Stimulated activated CD4-positive, alpha-beta T cell treated with anti-CD3 and anti-CD28 coated beads, Interleukin-1b, Interleukin-23, amount 100 ng/mL, for 4 hours (primary cell): ENCODE results near the gene XPO5.
"Not testable (repeated sequence)": the region's sequence is repeated elsewhere in the genome, so short reads cannot be mapped to it uniquely, and the experiment has no call there.

Experiments
- DNase-seq, 2 donors: peaks; one replicate each; pipeline ENCODE4 v3.0.0-alpha.2; 2020; ENCODE audit warnings: low read depth in 2 of 2

Gene XPO5

GRCh38 chr6:43575772-43576551 lies at the start of gene XPO5, which contains the start of gene POLH:
TSS of gene XPO5 (minus strand) at chr6:43576038. CDS start at chr6:43575864, 174 bp downstream.
TSS of gene POLH (plus strand) at chr6:43576185. CDS start at chr6:43582320, 6,135 bp downstream.
- peak; percentile 84 to 90 for DNase-seq

DNA sequence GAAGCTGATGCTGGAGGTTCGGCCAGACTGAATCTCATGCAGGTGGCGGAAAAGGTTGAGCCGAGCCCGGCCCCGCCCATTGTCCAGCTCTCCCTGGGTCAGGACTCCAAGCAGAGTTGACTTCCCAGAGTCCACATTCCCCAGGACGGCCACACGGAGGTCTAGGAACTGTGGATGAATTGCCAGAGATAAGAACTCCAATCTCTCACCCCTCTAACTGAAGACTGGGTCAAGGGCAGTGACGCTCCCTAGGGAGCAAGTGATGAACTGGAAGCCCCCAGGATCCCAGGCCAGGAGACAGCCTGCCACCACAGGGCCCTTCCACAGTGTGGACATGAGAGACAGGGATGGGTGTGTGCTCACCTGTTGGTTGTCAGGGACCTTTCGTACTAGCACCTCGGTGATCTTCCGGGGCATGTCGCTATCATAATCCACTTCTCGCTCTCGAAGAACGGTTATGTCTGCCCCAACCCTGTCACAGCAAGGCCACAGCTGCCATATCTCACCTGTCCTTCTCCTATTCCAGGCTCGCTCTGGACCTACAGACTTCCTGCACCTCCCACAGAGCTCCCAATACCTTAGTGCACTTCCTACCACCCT lies 49.7 kb upstream of the XPO5 start:
- DNase-seq: no peak

GRCh38 chr6:43624786-43625288 lies 49.0 kb upstream of the XPO5 start:
- DNase-seq: no peak

GRCh38 chr6:43623880-43624785 lies 48.3 kb upstream of the XPO5 start:
- DNase-seq: no peak

DNA sequence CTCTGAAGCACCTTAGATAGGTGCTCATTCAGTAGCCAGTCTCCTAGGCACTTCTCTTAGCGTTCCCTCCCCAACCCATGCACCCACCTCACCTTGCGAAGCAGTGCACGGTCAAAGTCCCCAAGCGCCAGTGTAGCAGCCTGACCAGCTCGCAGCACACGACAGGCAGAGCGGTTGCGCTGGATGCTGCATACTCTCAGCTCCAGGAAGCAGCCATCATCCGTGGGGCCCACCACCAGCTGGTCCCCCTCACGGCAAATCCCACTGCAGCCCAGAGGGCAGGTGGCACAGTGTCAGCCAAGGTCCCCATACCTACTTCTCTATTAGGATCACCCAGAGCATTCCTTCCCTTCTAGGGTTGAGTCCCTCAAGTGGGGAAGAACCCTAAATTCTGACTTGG lies 46.7 kb upstream of the XPO5 start:
- no peak for DNase-seq

- DNase-seq: no peak
These were observed 46.0 kb upstream of the XPO5 start for GRCh38 chr6:43621836-43622180.

DNA sequence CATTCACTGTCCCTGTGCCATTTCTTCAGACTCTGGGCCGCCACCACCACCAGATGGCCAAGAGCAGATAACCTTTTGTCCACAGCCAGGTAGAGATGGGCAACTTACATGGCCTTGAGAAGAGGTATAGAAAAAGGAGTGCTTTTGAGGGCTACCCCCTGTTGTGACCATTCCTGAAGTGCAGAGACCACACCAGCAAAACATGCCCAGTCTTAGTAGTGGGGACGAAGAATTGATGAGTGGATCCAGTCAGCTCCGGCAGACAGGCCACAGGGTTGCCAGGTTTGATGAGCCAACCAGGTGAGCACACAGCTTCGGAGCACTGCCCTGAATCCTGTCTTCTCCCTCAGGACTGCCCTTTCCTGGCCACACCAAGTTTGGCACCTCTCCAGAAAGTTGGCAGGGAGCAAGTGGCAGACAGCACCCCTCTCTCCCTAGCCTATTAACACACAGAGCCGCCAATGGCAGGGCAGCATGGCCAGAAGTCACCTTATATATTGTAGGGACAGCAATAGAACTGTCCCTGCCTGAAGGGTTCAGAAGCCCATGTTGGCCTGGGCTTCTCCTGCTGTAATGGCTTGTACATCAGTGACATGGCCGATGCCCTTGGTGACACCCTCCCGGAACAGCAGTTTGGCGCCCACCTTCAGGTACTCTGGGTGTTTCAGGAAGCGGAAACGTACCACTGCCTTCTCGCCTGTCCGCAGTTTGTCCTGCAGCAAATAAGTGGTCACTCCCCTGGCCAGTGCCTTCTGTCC lies 45.4 kb upstream of the XPO5 start:
- DNase-seq: no peak

GRCh38 chr6:43616725-43617472 lies 41.1 kb upstream of the XPO5 start:
- no peak for DNase-seq

- DNase-seq: no peak
These were observed 38.5 kb upstream of the XPO5 start for GRCh38 chr6:43614396-43614730.

GRCh38 chr6:43613721-43614395 lies 38.0 kb upstream of the XPO5 start:
- DNase-seq: no peak

- no peak for DNase-seq
These were observed 34.6 kb upstream of the XPO5 start for GRCh38 chr6:43610431-43610830.

- no peak for DNase-seq
These were observed 33.6 kb upstream of the XPO5 start for GRCh38 chr6:43609402-43609801.

- no peak for DNase-seq
These were observed 33.0 kb upstream of the XPO5 start for GRCh38 chr6:43608807-43609206.

GRCh38 chr6:43608310-43608763 lies 32.5 kb upstream of the XPO5 start:
- peak; percentile 46 to 47 for DNase-seq

GRCh38 chr6:43606019-43606418 lies 30.2 kb upstream of the XPO5 start:
- no peak for DNase-seq

DNA sequence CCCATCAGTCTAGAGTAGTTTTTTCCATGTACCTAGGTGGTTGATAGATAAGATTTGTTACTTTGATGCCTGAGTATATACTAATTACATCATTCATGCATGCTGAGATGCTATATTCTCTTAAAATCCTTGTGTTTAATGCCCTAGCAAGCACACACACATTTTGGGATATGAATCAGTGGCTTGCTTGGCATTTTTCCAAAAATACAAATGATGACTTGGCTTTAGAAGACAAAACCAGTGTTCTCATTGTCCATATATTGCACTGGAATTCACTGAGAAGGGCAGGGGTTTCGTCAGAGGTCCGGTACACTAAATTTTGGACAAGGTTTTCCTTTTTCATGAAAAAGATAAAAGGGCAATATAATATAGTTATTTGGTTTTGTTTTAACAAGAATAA lies 28.3 kb upstream of the XPO5 start:
- no peak for DNase-seq

DNA sequence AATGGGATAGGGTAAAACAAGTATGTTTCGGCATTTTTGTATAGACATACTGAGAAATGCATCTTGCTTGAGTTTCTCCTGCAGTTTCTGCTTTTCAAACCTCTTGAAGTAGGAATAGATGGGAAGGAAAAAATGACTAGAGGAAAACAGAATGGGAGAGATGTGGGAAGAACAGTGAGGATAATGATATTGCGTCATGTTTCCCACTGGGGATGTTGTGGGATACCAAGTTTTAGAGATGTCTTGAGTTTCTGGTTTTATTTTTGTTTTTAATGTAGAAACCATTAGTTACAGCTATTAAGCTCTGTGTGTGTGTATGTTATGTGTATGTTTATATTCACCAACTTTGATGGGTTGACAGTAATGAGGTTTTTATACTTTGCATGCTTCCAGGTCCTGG lies 24.8 kb upstream of the XPO5 start:
- no peak for DNase-seq

- no peak for DNase-seq
These were observed 18.1 kb upstream of the XPO5 start for GRCh38 chr6:43593938-43594337.

- DNase-seq: not testable (repeated sequence)
These were observed 13.7 kb upstream of the XPO5 start for GRCh38 chr6:43589564-43589963.

DNA sequence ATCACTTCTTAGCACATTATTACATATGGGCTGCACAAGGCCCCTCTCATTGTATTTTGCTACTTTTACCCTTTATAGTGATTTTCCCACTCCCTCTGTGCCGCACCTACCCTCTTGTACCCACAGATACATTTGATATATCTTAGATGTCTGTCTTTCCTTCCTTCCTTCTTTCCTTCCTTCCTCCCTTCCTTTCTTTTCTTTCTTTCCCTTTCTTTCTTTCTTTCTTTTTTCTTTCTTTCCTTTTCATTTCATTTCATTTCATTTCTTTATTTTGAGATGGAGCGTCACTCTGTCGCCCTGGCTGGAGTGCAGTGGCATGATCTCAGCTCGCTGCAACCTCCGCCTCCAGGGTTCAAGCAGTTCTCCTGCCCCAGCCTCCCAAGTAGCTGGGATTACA lies 12.4 kb upstream of the XPO5 start:
- DNase-seq: no peak
